DMS153 treated with DMSO at 0.1 percent for 48 hours (cell line): ENCODE data around the gene RNF183.
"Not testable (repeated sequence)": the region's sequence is repeated elsewhere in the genome, so short reads cannot be mapped to it uniquely, and the experiment has no call there.

Experiments used
- DNase-seq: peaks from one replicate; lab custom pipeline; 2025; ENCODE audit not compliant: unreplicated experiment; lab: John Stamatoyannopoulos, UW

Gene RNF183

GRCh38 chr9:113275157-113276131, 27.7 kb downstream of the RNF183 start, which contains the start of the genes CDC26 and PRPF4:
TSS of gene CDC26 (minus strand) at chr9:113275572. CDS start at chr9:113272507, 3,065 bp downstream.
TSS of gene PRPF4 (plus strand) at chr9:113275658. CDS start at chr9:113275744, 86 bp downstream.
- DNase-seq, result peak; percentile 98

- DNase-seq, result peak; percentile 73
Observed at GRCh38 chr9:113274474-113275156, 28.6 kb downstream of the RNF183 start.

GRCh38 chr9:113269871-113270270, 33.3 kb downstream of the RNF183 start:
- no peak for DNase-seq

GRCh38 chr9:113269355-113269754, 33.8 kb downstream of the RNF183 start:
- DNase-seq, result no peak

GRCh38 chr9:113267911-113268566, 35.1 kb downstream of the RNF183 start:
- no peak for DNase-seq

DNA sequence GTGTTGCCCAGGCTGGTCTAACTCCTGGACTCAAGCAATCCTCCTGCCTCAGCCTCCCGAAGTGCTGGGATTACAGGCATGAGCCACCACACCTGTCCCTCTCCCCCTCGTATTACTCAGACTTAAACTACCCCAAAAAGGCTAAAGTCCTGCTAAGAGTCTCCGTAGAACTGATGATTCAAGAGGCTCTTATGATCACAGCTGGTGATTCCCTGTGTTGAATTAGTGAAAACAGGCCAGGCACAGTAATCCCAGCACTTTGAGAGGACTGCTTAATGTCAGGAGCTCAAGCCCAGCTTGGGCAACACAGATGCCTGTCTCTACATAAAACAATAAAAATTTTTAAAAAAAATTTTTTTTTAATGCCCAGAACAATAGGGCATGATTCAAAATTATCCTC, 37.0 kb downstream of the RNF183 start:
- no peak for DNase-seq

- DNase-seq, result no peak
Observed at GRCh38 chr9:113261917-113262671, 41.1 kb downstream of the RNF183 start.

- no peak for DNase-seq
Observed at GRCh38 chr9:113258282-113258681, 44.9 kb downstream of the RNF183 start.

DNA sequence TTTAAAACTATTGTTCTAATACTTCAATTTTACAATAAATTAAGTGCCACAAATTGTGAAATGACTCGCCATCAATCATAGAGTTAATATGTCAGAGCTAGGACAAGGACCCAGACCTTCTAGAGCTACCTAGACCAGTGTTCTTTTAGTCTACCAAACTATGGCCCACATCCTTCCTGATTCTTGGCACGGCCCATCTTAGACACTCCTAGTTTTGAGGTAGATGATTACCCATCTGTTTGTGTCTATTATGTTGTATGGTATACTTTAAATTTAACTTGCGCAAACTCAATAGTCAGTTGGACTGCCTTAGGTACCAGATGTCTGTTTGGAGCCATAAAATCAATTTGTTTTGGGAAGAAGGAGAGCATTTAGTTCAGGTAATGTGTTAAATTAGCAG, 45.3 kb downstream of the RNF183 start:
- DNase-seq, result no peak

GRCh38 chr9:113255438-113255837, 47.7 kb downstream of the RNF183 start:
- no peak for DNase-seq

- DNase-seq, result no peak
Observed at GRCh38 chr9:113254991-113255390, 48.2 kb downstream of the RNF183 start.

DNA sequence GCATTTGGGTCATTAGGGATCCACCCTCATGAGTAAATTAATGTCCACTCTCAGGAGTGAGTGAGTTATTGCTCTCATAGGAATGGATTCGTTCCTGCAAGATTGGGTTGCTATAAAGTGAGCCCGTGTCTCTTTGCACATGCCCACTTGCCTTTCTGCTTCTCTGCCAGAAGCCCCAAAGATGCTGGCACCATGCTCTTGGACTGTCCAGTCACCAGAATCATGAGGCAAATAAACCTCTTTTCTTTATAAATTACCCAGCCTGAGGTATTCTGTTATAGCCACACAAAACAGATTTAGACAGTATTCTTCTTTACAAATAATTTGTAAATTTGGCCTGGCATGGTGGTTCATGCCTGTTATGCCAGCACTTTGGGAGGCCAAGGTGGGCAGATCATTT, 52.4 kb downstream of the RNF183 start:
- no peak for DNase-seq

GRCh38 chr9:113249661-113250060, 53.5 kb downstream of the RNF183 start:
- DNase-seq, result not testable (repeated sequence)

GRCh38 chr9:113247640-113248039, 55.5 kb downstream of the RNF183 start:
- DNase-seq, result peak; percentile 3
